B cell (primary cell): Measurements from ENCODE around the gene ALOX15B. TPM values are rescaled to one million over a fixed set of nuclear protein-coding genes. Genes with fewer than 3 reads are reported as not detected.

Source experiments
- ATAC-seq: fragments of 200-7000 bp; cut with Tn5 transposase; one replicate; pipeline ENCODE4 v1.10.0; 2021; ENCODE audit warnings: low read depth, mild to moderate bottlenecking, moderate number of reproducible peaks, moderate library complexity
- CTCF ChIA-PET: fragments of 350-600 bp; sonication (Branson Sonifier 250); formaldehyde crosslinking; loops from one replicate; lab custom pipeline; 2021; ENCODE audit warnings: antibody characterized with exemption, inconsistent platforms; lab: Charles Lee
- POLR2A ChIA-PET: fragments of 350-600 bp; sonication (Branson Sonifier 250); formaldehyde crosslinking; loops from one replicate; lab custom pipeline; 2021; ENCODE audit warnings: antibody characterized with exemption; lab: Charles Lee
- DNase-seq: peaks from one replicate; pipeline ENCODE4 v3.0.0; 2013
- H2AFZ ChIP-seq: 2 replicates; pipeline ENCODE4 v1.6.1; 2012; ENCODE audit warnings: mild to moderate bottlenecking, low read depth, low read length; ENCODE audit not compliant: insufficient read depth, poor library complexity, severe bottlenecking
- H3K27ac ChIP-seq, 2 donors: 1 replicate in 1 of 2; 2 replicates in 1 of 2; pipeline ENCODE4 v1.5.1; 2012 to 2013; ENCODE audit warnings: low read length in 2 of 2, mild to moderate bottlenecking in 2 of 2, moderate library complexity in 1 of 2
- H3K27me3 ChIP-seq, 4 experiments: fragments of 200-600 bp in 1 of 4; sonication (generic) in 1 of 4; replicated peaks in 1 of 4; 1 replicate in 2 of 4; 2 replicates in 2 of 4; pipeline versions ENCODE4 v1.6.1 to v1.7.0; 2013 to 2016; ENCODE audit warnings: low read length in 3 of 4, mild to moderate bottlenecking in 2 of 4, mixed read lengths in 1 of 4, moderate library complexity in 1 of 4; ENCODE audit not compliant: insufficient read depth in 4 of 4, control insufficient read depth in 3 of 4; ENCODE audit errors: control extremely low read depth in 1 of 4
- H3K36me3 ChIP-seq, 2 experiments: replicated peaks in 1 of 2; 1 replicate in 1 of 2; 2 replicates in 1 of 2; pipeline versions ENCODE4 v1.6.1 to v1.7.1; 2013; ENCODE audit warnings: low read length in 1 of 2; ENCODE audit not compliant: insufficient read depth in 2 of 2, control insufficient read depth in 1 of 2; ENCODE audit errors: control extremely low read depth in 1 of 2, extremely low read depth in 1 of 2
- H3K4me1 ChIP-seq, 2 donors: fragments of 200-600 bp in 1 of 2; sonication (generic) in 1 of 2; 1 replicate in 1 of 2; 2 replicates in 1 of 2; pipeline versions ENCODE4 v1.5.1 to v1.6.1; 2013 to 2017; ENCODE audit warnings: low read length in 2 of 2; ENCODE audit not compliant: control insufficient read depth in 2 of 2, insufficient read depth in 2 of 2
- H3K4me2 ChIP-seq: replicated peaks from 2 replicates; pipeline ENCODE3; 2012; ENCODE audit warnings: mild to moderate bottlenecking, low read depth, low read length; ENCODE audit not compliant: poor library complexity, severe bottlenecking
- H3K4me3 ChIP-seq, 5 experiments: fragments of 200-600 bp in 1 of 5; sonication (generic) in 1 of 5; 1 replicate in 3 of 5; 2 replicates in 2 of 5; pipeline versions ENCODE4 v1.5.1 to v1.7.0; 2011 to 2016; ENCODE audit warnings: low read length in 4 of 5, mild to moderate bottlenecking in 4 of 5, low read depth in 2 of 5, control low read depth in 1 of 5, moderate library complexity in 1 of 5; ENCODE audit not compliant: insufficient read depth in 1 of 5; ENCODE audit errors: control extremely low read depth in 1 of 5, extremely low read depth in 1 of 5
- H3K79me2 ChIP-seq: fragments of 200-600 bp; sonication (generic); one replicate; pipeline ENCODE4 v1.6.0; 2016; ENCODE audit warnings: low read length; ENCODE audit not compliant: control insufficient read depth, insufficient read depth
- H3K9ac ChIP-seq: fragments of 200-600 bp; sonication (generic); 2 replicates; pipeline ENCODE4 v1.6.1; 2017; ENCODE audit warnings: mild to moderate bottlenecking, low read length, moderate library complexity
- H3K9me3 ChIP-seq, 3 donors: one replicate each; pipeline versions ENCODE4 v1.6.1 to v1.7.1; 2013; ENCODE audit warnings: low read length in 2 of 3; ENCODE audit not compliant: control insufficient read depth in 2 of 3, insufficient read depth in 1 of 3; ENCODE audit errors: control extremely low read depth in 1 of 3
- H4K20me1 ChIP-seq: 2 replicates; pipeline ENCODE4 v1.6.0; 2012; ENCODE audit warnings: mild to moderate bottlenecking, low read length; ENCODE audit not compliant: insufficient read depth, control insufficient read depth, poor library complexity, severe bottlenecking
- H3K27ac Mint-ChIP-seq: one replicate; pipeline ENCODE4 v1.8.0; 2021; ENCODE audit warnings: mixed read lengths
- H3K27me3 Mint-ChIP-seq: one replicate; pipeline ENCODE4 v1.8.0; 2021; ENCODE audit warnings: mixed read lengths
- H3K4me1 Mint-ChIP-seq: one replicate; pipeline ENCODE4 v1.8.0; 2021; ENCODE audit warnings: mixed read lengths
- H3K4me3 Mint-ChIP-seq: one replicate; pipeline ENCODE4 v1.8.0; 2021; ENCODE audit warnings: mixed read lengths
- H3K9me3 Mint-ChIP-seq: one replicate; pipeline ENCODE4 v1.8.0; 2022; ENCODE audit warnings: mixed read lengths; ENCODE audit not compliant: insufficient read depth
- EZH2 ChIP-seq: IDR thresholded peaks from 2 replicates; pipeline ENCODE4 v1.6.1; 2012; ENCODE audit warnings: borderline replicate concordance, low read depth, mild to moderate bottlenecking, moderate library complexity, low read length; ENCODE audit not compliant: insufficient read depth, poor library complexity, severe bottlenecking
- WGBS: methylation state at CpG from one replicate; pipeline ENCODE4 v1.1.5; 2013; ENCODE audit warnings: missing lambda C conversion rate; ENCODE audit not compliant: insufficient coverage; 5-methylcytosine and 5-hydroxymethylcytosine counted together
- intact Hi-C: fragments of 100-400 bp; cut with micrococcal nuclease; formaldehyde crosslinking; loops from one replicate; pipeline ENCODE4 v1.10.0; 2022
- polyA plus RNA-seq: library from polyadenylated mRNA; depleted of rRNA; stranded (reverse); fragments of >200 nt; gene quantifications from 2 replicates; pipeline ENCODE4 v1.2.3, GENCODE V29; 2012
- total RNA-seq, 2 donors: library from RNA; stranded (reverse); fragments of 120-200 nt in 1 of 2; gene quantifications; 1 replicate in 1 of 2; 2 replicates in 1 of 2; pipeline versions ENCODE4 v1.2.3 to v1.2.4, GENCODE V29; 2013 to 2022
- TF ChIP-seq, protein P1 (sequence below): fragments of 200-600 bp; IDR thresholded peaks from one replicate; pipeline ENCODE4 v1.8.0; 2022; ENCODE audit warnings: antibody characterized with exemption, mild to moderate bottlenecking

ALOX15B gene
- total and polyA plus RNA-seq, 2 donors (not counting 1 experiment from before 2014, with no cell fraction given) = 0.03 TPM; not detected in 1

DNA sequence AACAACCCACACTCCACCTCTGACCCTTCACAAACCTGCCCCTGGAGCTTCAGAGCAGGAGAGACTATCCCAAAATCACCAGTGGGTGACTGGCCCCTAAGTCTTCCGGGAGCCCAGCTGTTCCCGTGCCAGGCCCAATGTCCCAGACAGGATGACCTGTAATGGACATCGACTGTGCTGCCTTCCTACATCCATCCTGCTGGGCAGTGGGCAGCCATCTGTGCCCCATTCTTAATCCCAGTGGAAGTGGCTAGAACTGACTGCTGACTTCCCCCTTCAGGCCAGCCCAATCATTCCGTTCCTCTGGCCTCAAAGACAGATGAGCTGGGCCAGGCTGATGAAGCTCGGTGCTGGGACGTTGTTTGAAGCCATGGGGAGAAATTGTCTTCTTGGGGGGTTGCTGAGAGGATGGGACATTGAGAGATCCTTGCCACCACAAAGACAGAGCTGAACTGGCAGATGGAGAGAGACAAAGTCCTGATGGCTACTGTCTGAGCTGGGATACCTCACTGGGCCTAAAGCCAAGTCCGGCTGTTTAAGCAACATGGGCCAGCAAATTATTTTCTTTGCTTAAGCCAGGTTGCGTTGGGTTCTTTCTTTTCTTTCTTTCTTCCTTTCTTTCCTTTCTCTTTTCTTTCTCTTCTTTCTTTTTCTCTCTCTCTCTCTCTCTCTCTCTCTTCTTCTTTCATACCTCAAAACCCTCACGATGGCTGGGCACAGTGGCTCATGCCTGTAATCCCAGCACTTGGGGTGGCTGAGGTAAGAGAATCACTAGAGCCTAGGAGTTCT is 17.9 kb upstream of the ALOX15B start:
- peaks cover 53% of the 10 kb centered on the region for H3K27me3 Mint-ChIP-seq
- no peak for ATAC-seq
- H3K9me3 Mint-ChIP-seq = no peaks in the 10 kb centered on the region

More for the DNA sequence above, 17.9 kb upstream of the ALOX15B start:
- Histone ChIP-seq H3K9me3 (no peaks in the 10 kb centered on the region), H3K36me3 (no peaks in the 10 kb centered on the region), H3K27ac (no peak overlapping the region), H4K20me1 (no peaks in the 10 kb centered on the region), H2AFZ (no peak overlapping the region), H3K79me2 (no peaks in the 10 kb centered on the region), H3K4me2 (no peak overlapping the region), H3K4me3 (no peak overlapping the region), H3K4me1 (peaks cover 9 to 11% of the 10 kb centered on the region in 2 donors), H3K9ac (no peak overlapping the region), H3K27me3 (peaks cover 0 to 38% (median 14%) of the 10 kb centered on the region in 4 experiments)
- DNase-seq = no peak
- ChIA-PET POLR2A (no interaction called here), CTCF (interaction anchor here (0.7 to 1.3 kb wide), 3 partner anchors 32 to 678 kb away, joined by 3 to 8 read pairs (median 3); no protein-coding TSS in a partner anchor)
- Mint-ChIP-seq H3K4me3 (no peak overlapping the region), H3K27ac (no peak overlapping the region), H3K4me1 (peaks cover 9% of the 10 kb centered on the region)
- intact Hi-C loops = no loop called here
- WGBS = 89% methylated on average over 7 of the region's 9 CpGs
- TF ChIP-seq EZH2 = no peak
- TF ChIP-seq, protein P1, sequence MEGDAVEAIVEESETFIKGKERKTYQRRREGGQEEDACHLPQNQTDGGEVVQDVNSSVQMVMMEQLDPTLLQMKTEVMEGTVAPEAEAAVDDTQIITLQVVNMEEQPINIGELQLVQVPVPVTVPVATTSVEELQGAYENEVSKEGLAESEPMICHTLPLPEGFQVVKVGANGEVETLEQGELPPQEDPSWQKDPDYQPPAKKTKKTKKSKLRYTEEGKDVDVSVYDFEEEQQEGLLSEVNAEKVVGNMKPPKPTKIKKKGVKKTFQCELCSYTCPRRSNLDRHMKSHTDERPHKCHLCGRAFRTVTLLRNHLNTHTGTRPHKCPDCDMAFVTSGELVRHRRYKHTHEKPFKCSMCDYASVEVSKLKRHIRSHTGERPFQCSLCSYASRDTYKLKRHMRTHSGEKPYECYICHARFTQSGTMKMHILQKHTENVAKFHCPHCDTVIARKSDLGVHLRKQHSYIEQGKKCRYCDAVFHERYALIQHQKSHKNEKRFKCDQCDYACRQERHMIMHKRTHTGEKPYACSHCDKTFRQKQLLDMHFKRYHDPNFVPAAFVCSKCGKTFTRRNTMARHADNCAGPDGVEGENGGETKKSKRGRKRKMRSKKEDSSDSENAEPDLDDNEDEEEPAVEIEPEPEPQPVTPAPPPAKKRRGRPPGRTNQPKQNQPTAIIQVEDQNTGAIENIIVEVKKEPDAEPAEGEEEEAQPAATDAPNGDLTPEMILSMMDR = no peak
